ENCODE results near the gene KDM6A.

GRCh38 chrX:44944894-44945293, 71.9 kb downstream of the KDM6A start:
- TF ChIP-seq CEBPB (IDR thresholded peaks at IDR 0.05) (no peak), REST (IDR thresholded peaks at IDR 0.05; ENCODE audit: low read depth) (no peak), USF1 (IDR thresholded peaks at IDR 0.05) (no peak)
